Ramos (cell line): ENCODE measurements around the gene DUSP12.

Experiments
- in situ Hi-C: fragments of 300-500 bp; cut with MboI; formaldehyde crosslinking; loops from one replicate; pipeline ENCODE4 v1.14.3; 2022; ENCODE audit warnings: low sequenced_read_pairs; ENCODE audit not compliant: unreplicated experiment

The DUSP12 gene

GRCh38 chr1:161749509-161750407 lies at the start of gene DUSP12:
Gene DUSP12, plus strand, starts transcription at chr1:161749786. Its CDS starts 16 bp downstream, at chr1:161749802.
- in situ Hi-C loops, result loop anchor here (10.0 to 25.0 kb wide), 3 partner anchors 112 to 265 kb away; partner anchors contain the start of gene FCGR3B

- in situ Hi-C loops, result loop anchor here (25.0 kb wide), 2 partner anchors 490 to 665 kb away; partner anchors contain the start of genes APOA2, FCER1G, NDUFS2 and TSTD1
Measured at GRCh38 chr1:161702250-161702649, 47.3 kb upstream of the DUSP12 start.

- in situ Hi-C loops, result loop anchor here (25.0 kb wide), 2 partner anchors 493 to 668 kb away; partner anchors contain the start of genes APOA2, FCER1G, NDUFS2 and TSTD1
Measured at GRCh38 chr1:161705537-161705936, 44.0 kb upstream of the DUSP12 start.

GRCh38 chr1:161706113-161706481 lies 43.5 kb upstream of the DUSP12 start:
- in situ Hi-C loops, result loop anchor here (25.0 kb wide), 2 partner anchors 494 to 669 kb away; partner anchors contain the start of genes APOA2, FCER1G, NDUFS2 and TSTD1

GRCh38 chr1:161706482-161707347 lies 42.9 kb upstream of the DUSP12 start, which contains the start of gene FCRLA:
Gene FCRLA, plus strand, starts transcription at chr1:161707229. Its CDS starts 36 bp downstream, at chr1:161707265.
- in situ Hi-C loops, result loop anchor here (25.0 kb wide), 2 partner anchors 494 to 669 kb away; partner anchors contain the start of genes APOA2, FCER1G, NDUFS2 and TSTD1

GRCh38 chr1:161707503-161707902 lies 42.1 kb upstream of the DUSP12 start:
- in situ Hi-C loops, result loop anchor here (25.0 kb wide), 2 partner anchors 495 to 670 kb away; partner anchors contain the start of genes APOA2, FCER1G, NDUFS2 and TSTD1

GRCh38 chr1:161709373-161709772 lies 40.2 kb upstream of the DUSP12 start:
- in situ Hi-C loops, result loop anchor here (25.0 kb wide), 2 partner anchors 497 to 672 kb away; partner anchors contain the start of genes APOA2, FCER1G, NDUFS2 and TSTD1

- in situ Hi-C loops, result loop anchor here (25.0 kb wide), 2 partner anchors 498 to 673 kb away; partner anchors contain the start of genes APOA2, FCER1G, NDUFS2 and TSTD1
Measured at GRCh38 chr1:161710560-161710959, 39.0 kb upstream of the DUSP12 start.

- in situ Hi-C loops, result loop anchor here (25.0 kb wide), 2 partner anchors 506 to 681 kb away; partner anchors contain the start of genes APOA2, FCER1G, NDUFS2 and TSTD1
Measured at GRCh38 chr1:161718559-161719324, 30.8 kb upstream of the DUSP12 start.

- in situ Hi-C loops, result loop anchor here (25.0 kb wide), 2 partner anchors 507 to 682 kb away; partner anchors contain the start of genes APOA2, FCER1G, NDUFS2 and TSTD1
Measured at GRCh38 chr1:161719325-161719611, 30.3 kb upstream of the DUSP12 start.

- in situ Hi-C loops, result loop anchor here (25.0 kb wide), 2 partner anchors 508 to 683 kb away; partner anchors contain the start of genes APOA2, FCER1G, NDUFS2 and TSTD1
Measured at GRCh38 chr1:161720422-161720821, 29.2 kb upstream of the DUSP12 start.

- in situ Hi-C loops, result loop anchor here (25.0 kb wide), 2 partner anchors 509 to 684 kb away; partner anchors contain the start of genes APOA2, FCER1G, NDUFS2 and TSTD1
Measured at GRCh38 chr1:161720956-161721737, 28.4 kb upstream of the DUSP12 start, which contains the start of gene FCRLB. Gene FCRLB, plus strand, starts transcription at chr1:161721544. Its CDS starts 1,129 bp downstream, at chr1:161722673.

GRCh38 chr1:161721738-161722343 lies 27.7 kb upstream of the DUSP12 start:
- in situ Hi-C loops, result loop anchor here (25.0 kb wide), 2 partner anchors 510 to 685 kb away; partner anchors contain the start of genes APOA2, FCER1G, NDUFS2 and TSTD1

GRCh38 chr1:161722406-161722805 lies 27.2 kb upstream of the DUSP12 start:
- in situ Hi-C loops, result loop anchor here (25.0 kb wide), 2 partner anchors 510 to 685 kb away; partner anchors contain the start of genes APOA2, FCER1G, NDUFS2 and TSTD1

- in situ Hi-C loops, result loop anchor here (25.0 kb wide), 2 partner anchors 511 to 686 kb away; partner anchors contain the start of genes APOA2, FCER1G, NDUFS2 and TSTD1
Measured at GRCh38 chr1:161723459-161724141, 26.0 kb upstream of the DUSP12 start.

- in situ Hi-C loops, result loop anchor here (25.0 kb wide), 1 partner anchor 88 kb away; the partner anchor contains the start of gene FCGR3B
Measured at GRCh38 chr1:161725258-161725907, 24.2 kb upstream of the DUSP12 start.
